ENCODE data around the gene RPS4Y1.
"Not testable (repeated sequence)": the region's sequence is repeated elsewhere in the genome, so short reads cannot be mapped to it uniquely, and the experiment has no call there.

The RPS4Y1 gene

DNA sequence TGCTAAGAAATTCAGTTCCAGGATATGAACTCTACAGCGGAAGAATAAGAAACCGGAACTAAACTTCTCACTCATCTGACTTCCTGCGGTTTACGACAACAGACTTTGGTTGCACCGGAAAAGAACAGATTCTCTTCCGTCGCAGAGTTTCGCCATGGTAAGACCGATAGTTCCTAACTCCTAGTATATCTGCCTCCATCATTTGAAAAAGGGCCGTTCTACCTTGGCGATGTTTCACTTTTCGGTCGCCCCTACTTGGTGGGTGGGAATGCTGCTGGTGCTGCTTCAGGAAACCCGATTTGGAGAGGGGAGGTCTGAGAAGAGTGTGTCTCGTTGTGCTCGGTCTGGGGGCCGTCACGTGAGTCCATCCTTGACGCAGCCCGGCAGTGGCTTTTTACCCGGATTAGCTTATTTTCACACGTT, at the start of gene RPS4Y1:
RPS4Y1 (plus strand) TSS at position 132 of the 423 bp plus-strand sequence; CDS start at position 155, 23 bp downstream.
- Histone ChIP-seq H3K9ac (ENCODE audit: insufficient read length) (no peak within 1 kb of the TSS), H3K4me3 (no peak within 1 kb of the TSS), H3K36me3 (ENCODE audit: insufficient read depth, low read length) (no peaks in the 10 kb centered on the region), H3K9me3 (ENCODE audit: low read depth, low read length) (no peaks in the 10 kb centered on the region), H3K27ac (no peak within 1 kb of the TSS)
- TF ChIP-seq EZH2 (IDR thresholded peaks at IDR 0.05), result no peak
- no peak for TF ChIP-seq FOXP2 (optimal IDR thresholded peaks at IDR 0.05; ENCODE audit: control extremely low read depth, extremely low read length, insufficient read depth)
- no peak for DNase-seq (ENCODE audit: low read depth, low spot score)

- DNase-seq (ENCODE audit: low read depth, low spot score), result no peak
- no peak overlapping the region for H3K9ac ChIP-seq (ENCODE audit: insufficient read length)
- no peak overlapping the region for H3K27ac ChIP-seq
- no peak overlapping the region for H3K4me3 ChIP-seq
- no peak for TF ChIP-seq FOXP2 (optimal IDR thresholded peaks at IDR 0.05; ENCODE audit: control extremely low read depth, extremely low read length, insufficient read depth)
- no peak for TF ChIP-seq EZH2 (IDR thresholded peaks at IDR 0.05)
- TF ChIP-seq POLR2AphosphoS5 (IDR thresholded peaks at IDR 0.05; ENCODE audit: borderline replicate concordance, low read depth, low read length), result no peak
- no peaks in the 10 kb centered on the region for H3K9me3 ChIP-seq (ENCODE audit: low read depth, low read length)
- no peaks in the 10 kb centered on the region for H3K36me3 ChIP-seq (ENCODE audit: insufficient read depth, low read length)
Observed at GRCh38 chrY:2796977-2797523, 44.4 kb upstream of the RPS4Y1 start.

DNA sequence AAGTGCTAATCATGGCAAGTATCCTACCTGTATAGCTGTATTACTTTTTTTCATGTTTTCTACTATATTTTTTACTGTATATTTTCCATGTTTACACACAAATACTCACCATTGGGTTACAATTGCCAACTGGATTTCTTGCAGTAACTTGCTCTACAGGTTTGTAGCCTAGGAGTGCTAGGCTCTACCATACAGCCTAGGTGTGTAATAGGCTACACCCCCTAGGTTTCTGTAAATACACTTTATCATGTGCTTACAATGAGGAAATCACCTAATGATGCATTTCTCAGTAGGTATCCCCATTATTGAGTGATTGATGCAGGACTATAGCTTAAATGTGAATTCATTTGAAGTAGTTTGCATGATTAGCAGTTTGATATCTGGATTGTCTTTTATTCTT, 43.4 kb upstream of the RPS4Y1 start:
- TF ChIP-seq FOXP2 (optimal IDR thresholded peaks at IDR 0.05; ENCODE audit: control extremely low read depth, extremely low read length, insufficient read depth) (no peak), POLR2AphosphoS5 (IDR thresholded peaks at IDR 0.05; ENCODE audit: borderline replicate concordance, low read depth, low read length) (no peak), EZH2 (IDR thresholded peaks at IDR 0.05) (no peak)
- Histone ChIP-seq H3K27ac (no peak overlapping the region), H3K4me3 (no peak overlapping the region), H3K36me3 (ENCODE audit: insufficient read depth, low read length) (no peaks in the 10 kb centered on the region), H3K9ac (ENCODE audit: insufficient read length) (no peak overlapping the region), H3K9me3 (ENCODE audit: low read depth, low read length) (no peaks in the 10 kb centered on the region)
- DNase-seq (ENCODE audit: low read depth, low spot score), result no peak

DNA sequence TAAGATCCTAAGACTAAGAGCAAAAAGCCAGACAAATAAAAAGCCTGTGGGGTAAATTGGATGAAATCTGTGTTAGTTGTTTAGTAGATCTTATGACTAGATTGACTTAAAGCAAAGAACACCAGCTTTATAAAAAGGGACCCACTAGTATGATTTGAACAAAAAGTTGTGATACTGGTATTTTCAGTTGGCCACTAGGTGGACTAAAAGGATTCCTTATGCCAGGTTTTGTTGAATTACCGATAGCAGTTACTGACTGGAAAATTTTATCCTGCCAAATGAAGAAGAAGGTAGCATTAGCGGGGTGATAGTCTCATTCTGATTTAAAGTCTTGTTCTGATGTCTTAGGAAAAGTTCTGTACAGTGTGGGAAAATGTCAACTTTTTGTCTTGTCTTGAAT, 41.2 kb upstream of the RPS4Y1 start:
- Histone ChIP-seq H3K36me3 (ENCODE audit: insufficient read depth, low read length) (no peaks in the 10 kb centered on the region), H3K4me3 (no peak overlapping the region), H3K9me3 (ENCODE audit: low read depth, low read length) (no peaks in the 10 kb centered on the region), H3K9ac (ENCODE audit: insufficient read length) (no peak overlapping the region), H3K27ac (no peak overlapping the region)
- TF ChIP-seq EZH2 (IDR thresholded peaks at IDR 0.05) (no peak), POLR2AphosphoS5 (IDR thresholded peaks at IDR 0.05; ENCODE audit: borderline replicate concordance, low read depth, low read length) (no peak), FOXP2 (optimal IDR thresholded peaks at IDR 0.05; ENCODE audit: control extremely low read depth, extremely low read length, insufficient read depth) (no peak)
- DNase-seq (ENCODE audit: low read depth, low spot score), result no peak

- H3K9ac ChIP-seq (ENCODE audit: insufficient read length); H3K4me3 ChIP-seq; H3K36me3 ChIP-seq (ENCODE audit: insufficient read depth, low read length); H3K27ac ChIP-seq; H3K9me3 ChIP-seq (ENCODE audit: low read depth, low read length); DNase-seq (ENCODE audit: low read depth, low spot score): not testable (repeated sequence)
Observed at GRCh38 chrY:2817146-2817896, 24.1 kb upstream of the RPS4Y1 start.

GRCh38 chrY:2824471-2824870, 16.9 kb upstream of the RPS4Y1 start:
- TF ChIP-seq FOXP2 (optimal IDR thresholded peaks at IDR 0.05; ENCODE audit: control extremely low read depth, extremely low read length, insufficient read depth) (no peak), EZH2 (IDR thresholded peaks at IDR 0.05) (no peak), POLR2AphosphoS5 (IDR thresholded peaks at IDR 0.05; ENCODE audit: borderline replicate concordance, low read depth, low read length) (no peak)
- H3K27ac ChIP-seq, result no peak overlapping the region
- no peak for DNase-seq (ENCODE audit: low read depth, low spot score)
- H3K4me3 ChIP-seq, result no peak overlapping the region
- no peaks in the 10 kb centered on the region for H3K36me3 ChIP-seq (ENCODE audit: insufficient read depth, low read length)
- H3K9me3 ChIP-seq (ENCODE audit: low read depth, low read length), result no peaks in the 10 kb centered on the region
- no peak overlapping the region for H3K9ac ChIP-seq (ENCODE audit: insufficient read length)

GRCh38 chrY:2828497-2828896, 12.9 kb upstream of the RPS4Y1 start:
- no peak overlapping the region for H3K27ac ChIP-seq
- no peak for DNase-seq (ENCODE audit: low read depth, low spot score)
- no peak for TF ChIP-seq EZH2 (IDR thresholded peaks at IDR 0.05)
- TF ChIP-seq FOXP2 (optimal IDR thresholded peaks at IDR 0.05; ENCODE audit: control extremely low read depth, extremely low read length, insufficient read depth), result no peak
- no peak for TF ChIP-seq POLR2AphosphoS5 (IDR thresholded peaks at IDR 0.05; ENCODE audit: borderline replicate concordance, low read depth, low read length)
- H3K9me3 ChIP-seq (ENCODE audit: low read depth, low read length), result no peaks in the 10 kb centered on the region
- H3K9ac ChIP-seq (ENCODE audit: insufficient read length), result no peak overlapping the region
- no peak overlapping the region for H3K4me3 ChIP-seq
- no peaks in the 10 kb centered on the region for H3K36me3 ChIP-seq (ENCODE audit: insufficient read depth, low read length)

DNA sequence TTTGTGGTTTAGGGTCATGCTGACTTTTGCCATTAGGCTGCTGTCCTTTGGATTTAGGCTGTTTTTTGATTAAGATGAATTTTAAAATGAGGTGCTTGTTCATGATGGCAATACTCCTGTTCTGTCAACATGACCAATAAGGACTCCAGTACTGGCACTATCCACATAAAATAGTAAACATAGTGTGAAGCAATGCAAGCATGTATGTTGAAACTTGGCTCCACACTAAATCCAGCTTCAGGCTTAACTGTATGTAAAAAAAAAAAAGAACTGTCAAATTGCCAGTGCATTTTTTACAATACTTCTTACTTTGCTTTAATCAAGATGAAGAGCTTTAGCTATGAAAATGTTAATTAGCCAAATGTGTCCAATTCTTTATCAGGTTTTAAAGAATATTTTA, 6.2 kb upstream of the RPS4Y1 start:
- no peak overlapping the region for H3K4me3 ChIP-seq
- H3K9me3 ChIP-seq (ENCODE audit: low read depth, low read length), result no peaks in the 10 kb centered on the region
- no peak overlapping the region for H3K9ac ChIP-seq (ENCODE audit: insufficient read length)
- DNase-seq (ENCODE audit: low read depth, low spot score), result no peak
- H3K27ac ChIP-seq, result no peak overlapping the region
- no peak for TF ChIP-seq EZH2 (IDR thresholded peaks at IDR 0.05)
- TF ChIP-seq FOXP2 (optimal IDR thresholded peaks at IDR 0.05; ENCODE audit: control extremely low read depth, extremely low read length, insufficient read depth), result no peak
- no peak for TF ChIP-seq POLR2AphosphoS5 (IDR thresholded peaks at IDR 0.05; ENCODE audit: borderline replicate concordance, low read depth, low read length)
- H3K36me3 ChIP-seq (ENCODE audit: insufficient read depth, low read length), result no peaks in the 10 kb centered on the region

- no peak for DNase-seq (ENCODE audit: low read depth, low spot score)
- Histone ChIP-seq H3K9me3 (ENCODE audit: low read depth, low read length) (no peaks in the 10 kb centered on the region), H3K27ac (no peak overlapping the region), H3K4me3 (no peak overlapping the region), H3K36me3 (ENCODE audit: insufficient read depth, low read length) (no peaks in the 10 kb centered on the region), H3K9ac (ENCODE audit: insufficient read length) (no peak overlapping the region)
- TF ChIP-seq EZH2 (IDR thresholded peaks at IDR 0.05) (no peak), FOXP2 (optimal IDR thresholded peaks at IDR 0.05; ENCODE audit: control extremely low read depth, extremely low read length, insufficient read depth) (no peak), POLR2AphosphoS5 (IDR thresholded peaks at IDR 0.05; ENCODE audit: borderline replicate concordance, low read depth, low read length) (no peak)
Observed at GRCh38 chrY:2837078-2837477, 4.3 kb upstream of the RPS4Y1 start.

All from SK-N-MC (cell line).